DND-41 (cell line): ENCODE measurements around the gene SQSTM1.

Experiments used
- CTCF ChIP-seq: IDR thresholded peaks from 2 replicates; pipeline ENCODE4 v1.5.1; 2012; ENCODE audit warnings: borderline replicate concordance, low read length, moderate library complexity, mild to moderate bottlenecking; ENCODE audit not compliant: poor library complexity, severe bottlenecking; ENCODE audit errors: extremely low read depth
- EZH2 ChIP-seq: IDR thresholded peaks from 3 replicates; pipeline ENCODE4 v1.6.1; 2012; ENCODE audit warnings: borderline replicate concordance, low read depth, mild to moderate bottlenecking, moderate library complexity, low read length, inconsistent platforms; ENCODE audit not compliant: severe bottlenecking

- TF ChIP-seq CTCF, result no peak
- TF ChIP-seq EZH2, result no peak
These were observed 42.1 kb upstream of the SQSTM1 start for GRCh38 chr5:179778591-179778990.
